Esophagus (tissue), 2 donors: Measurements from ENCODE around the gene SAPCD1. TPM values are rescaled to one million over a fixed set of nuclear protein-coding genes. Genes with fewer than 3 reads are reported as not detected.
"Not testable (repeated sequence)": the region's sequence is repeated elsewhere in the genome, so short reads cannot be mapped to it uniquely, and the experiment has no call there.

ENCODE experiments used
- H3K27ac ChIP-seq, 2 donors: one replicate each; pipeline ENCODE4 v1.5.1; 2013; ENCODE audit warnings: low read depth in 2 of 2, mild to moderate bottlenecking in 2 of 2, inconsistent platforms in 1 of 2, low read length in 1 of 2, moderate library complexity in 1 of 2
- H3K27me3 ChIP-seq, 2 donors: one replicate each; pipeline ENCODE4 v1.6.1; 2013; ENCODE audit warnings: low read length in 2 of 2, control low read depth in 1 of 2, mild to moderate bottlenecking in 1 of 2; ENCODE audit not compliant: insufficient read depth in 2 of 2, control insufficient read depth in 1 of 2
- H3K36me3 ChIP-seq, 2 donors: one replicate each; pipeline ENCODE4 v1.6.1; 2013; ENCODE audit warnings: low read length in 1 of 2; ENCODE audit not compliant: control insufficient read depth in 2 of 2, insufficient read depth in 2 of 2
- H3K4me1 ChIP-seq, 2 donors: one replicate each; pipeline ENCODE4 v1.6.1; 2013; ENCODE audit warnings: low read length in 1 of 2; ENCODE audit not compliant: control insufficient read depth in 2 of 2, insufficient read depth in 2 of 2
- H3K4me3 ChIP-seq, 2 donors: one replicate each; pipeline ENCODE4 v1.5.1; 2013; ENCODE audit warnings: low read length in 2 of 2, mild to moderate bottlenecking in 2 of 2, low read depth in 1 of 2, moderate library complexity in 1 of 2
- H3K9me3 ChIP-seq, 2 donors: one replicate each; pipeline ENCODE4 v1.6.1; 2013; ENCODE audit warnings: mild to moderate bottlenecking in 2 of 2, low read depth in 1 of 2, low read length in 1 of 2, moderate library complexity in 1 of 2; ENCODE audit not compliant: control insufficient read depth in 2 of 2, insufficient read depth in 1 of 2
- WGBS, 2 donors: extraction: QIAGEN DNeasy Blood & Tissue Kit; methylation state at CpG; one replicate each; pipeline ENCODE4 v1.1.7; 2013; 5-methylcytosine and 5-hydroxymethylcytosine counted together
- polyA plus RNA-seq, 2 donors: library from polyadenylated mRNA; stranded (reverse); fragments of 200-250 nt; gene quantifications; one replicate each; pipeline ENCODE4 v1.2.3, GENCODE V29; 2013
- donor health status: healthy with polysubstance abuse.
- donor health status: Bipolar disorder and iron deficiency.

The SAPCD1 gene
- polyA plus RNA-seq, 2 donors = 2.3 to 7.6 TPM

DNA sequence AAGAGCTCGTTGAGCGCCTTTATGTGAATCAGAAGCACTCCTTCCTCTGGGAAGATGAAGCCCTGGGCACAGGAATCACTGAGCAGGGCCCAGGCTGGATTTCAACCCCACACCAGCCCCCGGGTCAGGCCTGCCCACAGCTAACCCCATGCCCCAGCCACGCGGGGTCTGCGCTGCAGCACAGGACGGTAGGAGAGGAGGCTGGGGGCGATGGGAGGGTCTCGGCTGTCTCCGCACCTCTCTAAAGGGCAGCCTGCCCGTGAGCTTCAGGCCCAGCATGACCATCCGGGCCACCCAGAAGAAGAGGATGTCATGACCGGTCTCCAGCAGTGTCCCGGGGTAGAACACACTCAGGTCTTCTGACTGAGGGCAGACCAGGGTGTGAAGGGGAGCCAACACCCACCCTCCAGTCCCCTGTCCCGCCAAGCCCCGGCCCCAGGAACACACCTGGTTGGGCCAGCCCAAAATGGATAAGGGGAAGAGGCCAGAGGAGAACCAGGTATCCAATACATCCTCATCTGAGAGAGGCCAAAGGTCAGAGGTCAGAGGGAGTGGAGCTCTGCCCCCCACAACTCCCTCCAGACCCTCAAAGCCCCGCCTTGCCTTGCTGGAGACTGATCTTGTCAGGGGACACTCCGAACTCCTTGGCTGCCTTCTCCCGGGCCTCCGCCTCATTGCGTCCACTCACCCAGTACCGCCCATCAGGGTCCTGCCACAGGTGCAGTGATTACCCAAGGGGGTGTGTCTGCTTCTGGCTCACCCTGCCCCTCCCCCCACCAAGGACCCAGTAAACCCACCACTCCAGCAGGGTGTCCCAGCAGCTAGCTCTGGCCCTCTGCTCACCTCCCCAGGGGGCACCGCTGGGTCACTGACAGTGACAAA lies 19.0 kb downstream of the SAPCD1 start:
- 95 to 96% methylated on average over 23 of the region's 23 CpGs for WGBS, 2 donors
- Histone ChIP-seq H3K27me3 (no peaks in the 10 kb centered on the region), H3K36me3 (peaks cover 8 to 65% of the 10 kb centered on the region in 2 donors), H3K27ac (no peak overlapping the region), H3K4me1 (peaks cover 6% of the 10 kb centered on the region in 2 donors), H3K9me3 (no peaks in the 10 kb centered on the region), H3K4me3 (no peak overlapping the region)

DNA sequence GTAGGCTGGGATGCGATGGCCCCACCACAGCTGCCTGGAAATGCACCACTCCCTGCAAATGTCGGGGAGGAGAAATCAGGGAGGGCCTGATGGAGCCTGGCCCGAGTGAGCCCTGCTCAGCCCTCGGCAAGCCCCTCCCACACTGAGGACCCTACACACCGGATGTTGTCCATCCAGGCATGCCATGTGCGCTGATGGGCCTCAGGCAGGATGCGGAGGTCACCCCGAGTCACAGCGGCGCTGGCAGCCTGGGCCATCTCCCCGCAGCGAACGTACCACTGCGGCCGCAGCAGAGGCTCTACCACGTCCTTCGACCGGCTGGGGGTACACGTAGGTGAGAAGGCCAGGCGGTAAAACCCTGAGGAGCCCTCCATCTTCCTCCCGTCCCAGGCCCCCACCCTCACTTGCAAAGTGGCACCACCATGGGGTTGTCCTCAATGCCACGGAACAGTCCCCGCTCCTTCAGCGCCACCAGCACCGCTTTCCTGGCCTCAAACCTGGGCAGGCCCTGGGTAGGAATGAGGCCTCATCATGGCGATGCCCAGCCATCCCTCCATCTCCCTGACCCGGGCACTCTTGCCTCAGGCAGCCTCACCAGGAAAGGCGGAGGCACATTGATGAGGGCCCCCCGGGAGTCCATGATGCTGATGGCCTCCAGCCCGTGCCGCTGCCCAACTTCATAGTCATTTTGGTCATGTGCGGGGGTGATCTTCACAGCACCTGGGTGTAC lies 19.8 kb downstream of the SAPCD1 start:
- no peak overlapping the region for H3K27ac ChIP-seq
- peaks cover 8 to 65% of the 10 kb centered on the region in 2 donors for H3K36me3 ChIP-seq
- 91 to 92% methylated on average over 32 of the region's 32 CpGs for WGBS, 2 donors
- H3K4me3 ChIP-seq = no peak overlapping the region
- H3K9me3 ChIP-seq = no peaks in the 10 kb centered on the region
- H3K4me1 ChIP-seq = peaks cover under 1% of the 10 kb centered on the region in 2 donors
- H3K27me3 ChIP-seq = no peaks in the 10 kb centered on the region

DNA sequence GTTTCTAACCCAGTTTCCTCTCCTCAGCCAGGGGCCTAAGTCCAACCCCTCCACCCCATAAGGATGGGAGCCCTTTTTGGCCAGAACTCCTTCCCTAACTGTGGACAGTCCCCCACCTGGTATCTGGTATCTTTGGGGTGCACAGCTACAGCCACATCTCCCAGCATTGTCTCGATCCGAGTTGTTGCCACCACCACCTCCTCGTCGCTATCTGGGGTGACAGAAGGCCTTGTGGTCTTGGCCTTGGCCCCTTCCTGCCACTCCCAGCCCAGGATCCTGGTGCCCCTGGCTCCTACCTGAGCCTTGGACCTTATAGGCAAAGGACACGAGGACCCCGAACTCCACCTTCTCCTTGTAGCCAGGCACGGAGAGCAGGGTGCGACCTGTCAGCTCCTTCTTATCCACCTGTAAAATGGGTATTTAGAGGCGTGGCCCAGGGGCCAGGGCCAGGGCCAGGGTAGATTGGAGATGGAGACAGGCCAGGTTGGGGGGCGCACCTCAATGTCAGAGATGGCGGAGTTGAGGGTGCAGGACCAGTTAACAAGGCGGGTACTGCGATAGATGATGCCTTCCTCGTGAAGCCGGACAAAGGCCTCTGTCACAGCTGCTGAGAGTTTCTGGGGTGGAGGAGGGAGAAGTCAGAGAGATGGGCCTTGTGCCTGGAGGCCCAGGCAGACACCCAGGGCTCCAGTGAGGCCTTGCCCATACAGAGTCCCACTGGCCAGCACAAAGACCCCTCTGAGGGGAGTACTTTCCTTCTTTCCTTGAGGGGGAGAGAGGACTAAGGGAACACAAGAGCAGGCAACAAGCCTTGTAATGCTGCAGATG lies 21.9 kb downstream of the SAPCD1 start:
- Histone ChIP-seq H3K9me3 (no peaks in the 10 kb centered on the region), H3K4me1 (no peaks in the 10 kb centered on the region), H3K27me3 (no peaks in the 10 kb centered on the region), H3K36me3 (peaks cover 8 to 55% of the 10 kb centered on the region in 2 donors), H3K4me3 (no peak overlapping the region), H3K27ac (no peak overlapping the region)
- 94 to 95% methylated on average over 15 of the region's 15 CpGs for WGBS, 2 donors

DNA sequence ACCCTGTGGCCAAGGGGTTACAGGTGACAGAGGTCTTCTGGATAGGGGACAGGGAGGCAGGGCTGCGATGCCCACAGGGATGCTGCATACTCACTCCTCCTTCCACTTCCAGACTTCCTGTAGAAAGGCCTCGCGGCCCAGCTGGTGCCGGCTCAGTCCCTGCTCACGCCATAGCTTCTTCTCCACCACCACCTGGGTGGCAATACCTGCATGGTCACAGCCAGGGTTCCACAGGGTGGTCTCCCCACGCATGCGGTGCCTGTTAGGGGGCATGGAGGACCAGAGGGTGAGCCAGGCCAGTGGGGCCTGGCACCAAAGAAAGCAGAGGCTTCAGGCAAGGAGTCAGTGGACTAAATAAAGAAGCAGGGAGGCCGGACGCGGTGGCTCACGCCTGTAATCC lies 23.0 kb downstream of the SAPCD1 start:
- no peaks in the 10 kb centered on the region for H3K9me3 ChIP-seq
- H3K4me1 ChIP-seq = no peaks in the 10 kb centered on the region
- no peaks in the 10 kb centered on the region for H3K27me3 ChIP-seq
- H3K4me3 ChIP-seq = no peak overlapping the region
- 96% methylated on average over 11 of the region's 11 CpGs for WGBS, 2 donors
- no peak overlapping the region for H3K27ac ChIP-seq
- peaks cover 5 to 47% of the 10 kb centered on the region in 2 donors for H3K36me3 ChIP-seq

DNA sequence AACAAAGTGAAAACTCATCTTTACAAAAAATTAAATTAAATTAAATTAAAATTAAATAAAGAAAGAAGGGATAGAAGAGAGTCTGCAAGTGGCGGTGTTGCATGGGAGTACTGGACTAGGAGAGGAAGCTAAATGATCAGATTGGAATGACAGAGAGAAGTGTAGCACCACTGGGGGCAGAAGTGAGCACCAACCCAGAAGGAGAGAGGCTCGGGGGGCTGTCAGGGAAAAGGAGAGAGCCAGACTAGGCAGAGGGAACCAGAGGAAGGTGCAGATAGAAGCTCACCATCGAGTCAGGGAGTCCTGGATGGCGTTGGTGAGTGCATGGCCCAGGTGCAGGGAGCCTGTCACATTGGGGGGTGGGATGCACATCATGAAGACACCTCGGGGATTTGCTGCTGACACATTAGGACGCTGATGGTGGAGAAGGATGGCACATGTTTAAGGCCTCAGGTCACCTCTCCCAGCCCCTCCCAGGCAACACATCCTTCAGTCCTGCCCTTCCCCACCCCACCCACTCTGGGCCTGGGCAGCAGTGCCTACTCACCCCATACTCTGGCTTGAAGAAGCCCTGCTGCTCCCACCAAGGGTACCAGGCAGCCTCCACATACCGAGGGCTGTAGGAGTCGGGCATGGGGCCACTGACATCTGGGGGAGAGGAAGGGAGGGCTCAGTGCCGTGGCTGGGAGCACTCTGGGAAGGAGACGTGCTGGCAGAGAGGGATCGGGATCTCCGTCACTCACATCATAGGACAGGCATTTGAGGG lies 29.1 kb downstream of the SAPCD1 start:
- H3K27ac ChIP-seq = no peak overlapping the region
- no peaks in the 10 kb centered on the region for H3K27me3 ChIP-seq
- no peaks in the 10 kb centered on the region for H3K9me3 ChIP-seq
- peaks cover 0 to 10% of the 10 kb centered on the region in 2 donors for H3K36me3 ChIP-seq
- peaks cover 0 to 2% of the 10 kb centered on the region in 2 donors for H3K4me1 ChIP-seq
- no peak overlapping the region for H3K4me3 ChIP-seq
- 64 to 65% methylated on average over 12 of the region's 12 CpGs for WGBS, 2 donors

DNA sequence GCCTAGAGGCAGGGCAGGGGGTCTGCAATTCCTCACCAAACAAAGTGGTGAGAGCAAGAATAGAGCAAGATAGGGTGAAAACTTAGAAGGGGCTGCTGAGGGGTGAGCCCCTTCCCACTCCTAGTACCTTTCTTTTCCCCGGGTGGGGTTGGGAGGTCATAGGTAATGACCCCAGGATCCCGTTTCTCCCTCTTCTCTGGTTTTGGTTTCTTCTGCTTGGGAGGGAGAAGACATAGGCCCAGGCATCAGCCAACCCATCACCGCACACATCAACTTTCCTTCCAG lies 29.6 kb downstream of the SAPCD1 start:
- no peak overlapping the region for H3K27ac ChIP-seq
- no peak overlapping the region for H3K4me3 ChIP-seq
- H3K36me3 ChIP-seq = peaks cover 0 to 10% of the 10 kb centered on the region in 2 donors
- peaks cover 0 to 2% of the 10 kb centered on the region in 2 donors for H3K4me1 ChIP-seq
- H3K27me3 ChIP-seq = no peaks in the 10 kb centered on the region
- H3K9me3 ChIP-seq = no peaks in the 10 kb centered on the region
- 82 to 83% methylated on average over 3 of the region's 3 CpGs for whole genome bisulfite sequencing, 2 donors

DNA sequence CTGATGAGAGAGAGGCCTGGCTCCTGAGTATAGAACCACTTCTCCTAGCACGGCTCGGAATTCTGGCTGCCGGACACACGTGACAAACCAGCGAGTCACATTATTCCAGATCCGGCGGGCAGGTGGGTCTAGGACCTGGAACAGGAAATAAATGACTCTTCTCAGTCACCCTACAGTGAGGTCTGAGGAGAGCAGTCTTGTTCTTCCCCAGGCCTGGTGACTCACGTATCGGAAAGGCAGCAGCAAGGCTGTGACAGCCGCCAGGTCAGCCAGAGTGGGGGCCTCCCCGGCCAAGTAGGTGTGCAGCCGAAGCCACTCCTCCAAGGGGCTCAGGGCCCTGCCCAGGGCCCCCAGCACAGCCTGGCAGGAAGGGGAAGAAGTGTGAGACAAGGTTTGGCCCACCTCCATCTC lies 30.3 kb downstream of the SAPCD1 start:
- Histone ChIP-seq H3K4me3 (no peak overlapping the region), H3K27me3 (no peaks in the 10 kb centered on the region), H3K27ac (peak overlapping the region; percentile 17 to 45), H3K4me1 (peaks cover 0 to 2% of the 10 kb centered on the region in 2 donors), H3K36me3 (peaks cover 0 to 10% of the 10 kb centered on the region in 2 donors), H3K9me3 (no peaks in the 10 kb centered on the region)
- WGBS, 2 donors = 76 to 81% methylated on average over 12 of the region's 12 CpGs

DNA sequence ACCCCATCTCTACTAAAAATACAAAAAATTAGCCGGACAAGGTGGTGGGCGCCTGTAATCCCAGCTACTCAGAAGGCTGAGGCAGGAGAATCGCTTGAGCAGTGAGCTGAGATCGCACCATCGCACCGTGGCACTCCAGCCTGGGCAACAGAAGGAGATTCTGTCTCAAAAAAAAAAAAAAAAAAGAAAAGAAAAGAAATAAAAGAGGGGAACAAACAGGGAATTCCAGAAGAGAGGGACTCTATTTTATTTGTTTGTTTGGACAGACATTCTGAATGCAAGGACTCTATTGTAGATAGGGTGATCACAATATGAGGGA lies 31.4 kb downstream of the SAPCD1 start:
- not testable (repeated sequence) for H3K4me1 ChIP-seq, H3K4me3 ChIP-seq, H3K36me3 ChIP-seq, H3K9me3 ChIP-seq, H3K27ac ChIP-seq, H3K27me3 ChIP-seq
- WGBS, 2 donors = 91 to 96% methylated on average over 6 of the region's 6 CpGs

DNA sequence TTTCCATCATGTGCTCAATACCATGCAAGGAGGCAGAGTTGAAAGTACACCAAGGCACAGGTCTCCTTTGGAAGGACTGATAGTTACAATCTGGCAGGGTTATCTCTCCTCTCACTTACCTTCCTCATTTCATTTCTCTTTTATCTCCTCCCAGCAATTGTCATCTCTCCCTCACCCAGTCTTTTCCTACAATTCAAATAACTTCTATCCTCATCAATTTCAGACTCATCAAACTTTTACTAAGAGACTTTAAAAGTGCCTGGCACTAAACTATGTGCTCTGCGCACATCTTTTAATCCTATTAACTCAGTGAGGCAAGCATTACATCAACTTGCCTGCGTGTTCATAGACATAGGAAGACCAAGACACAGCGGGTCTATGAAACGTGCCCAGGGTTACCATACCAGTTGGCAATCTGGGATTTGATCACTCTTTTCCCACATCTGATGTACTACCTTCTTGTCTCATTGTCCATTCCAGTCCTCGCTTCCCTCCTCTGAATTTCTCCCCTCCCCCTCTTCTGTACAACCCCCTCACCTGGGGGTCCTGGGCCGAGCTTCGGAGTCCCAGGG lies 31.9 kb downstream of the SAPCD1 start:
- Histone ChIP-seq H3K4me3 (peak overlapping the region; percentile 91 to 95), H3K36me3 (peaks cover 0 to 9% of the 10 kb centered on the region in 2 donors), H3K9me3 (no peaks in the 10 kb centered on the region), H3K4me1 (peaks cover 0 to 2% of the 10 kb centered on the region in 2 donors), H3K27me3 (no peaks in the 10 kb centered on the region), H3K27ac (peak overlapping the region; percentile 94 to 96)
- WGBS, 2 donors = 7 to 15% methylated on average over 7 of the region's 7 CpGs
